H1 (cell line): ENCODE measurements around the gene KRTAP5-8. TPM values are rescaled to one million over a fixed set of nuclear protein-coding genes. Genes with fewer than 3 reads are reported as not detected.

Experiments
- CEBPB ChIP-seq: IDR thresholded peaks from 2 replicates; pipeline ENCODE4 v1.6.1; 2012; ENCODE audit warnings: low read depth, low read length
- JUN ChIP-seq: IDR thresholded peaks from 2 replicates; pipeline ENCODE4 v1.6.1; 2011; ENCODE audit warnings: low read depth, mild to moderate bottlenecking, improper control_type of control experiment, low read length
- KDM5A ChIP-seq: fragments of 200-600 bp; IDR thresholded peaks from 2 replicates; pipeline ENCODE4 v1.7.1; 2012; ENCODE audit warnings: mild to moderate bottlenecking, low read length, inconsistent platforms, mixed read lengths
- polyA plus RNA-seq, 7 experiments: library from polyadenylated mRNA; depleted of rRNA in 3 of 7; stranded (reverse) in 5 of 7; unstranded in 2 of 7; fragments of >200 nt in 5 of 7; fragments of 200-250 nt in 2 of 7; gene quantifications; 1 replicate in 5 of 7; 2 replicates in 1 of 7; 4 replicates in 1 of 7; pipeline versions ENCODE4 v1.2.1 to v1.2.3, GENCODE V29; 2011 to 2013; ENCODE audit warnings: missing spikeins in 2 of 7, mixed read lengths in 2 of 7
- total RNA-seq: library from RNA; stranded (reverse); fragmentation: NEBNext Ultra II Directional; extraction: Animal tissue kit (Norgen Biotek cat#: 25700); gene quantifications from 2 replicates; pipeline ENCODE4 v1.2.1, GENCODE V29; 2021
- TF ChIP-seq, protein P1 (sequence below): IDR thresholded peaks from 2 replicates; pipeline ENCODE4 v1.6.1; 2011; ENCODE audit warnings: low read depth, mild to moderate bottlenecking, low read length; ENCODE audit not compliant: insufficient read depth

The KRTAP5-8 gene
- total and polyA plus RNA-seq, 2 of the 8 experiments (the other 6 are each of a cell fraction or from before 2014, with no cell fraction given), result not detected

DNA sequence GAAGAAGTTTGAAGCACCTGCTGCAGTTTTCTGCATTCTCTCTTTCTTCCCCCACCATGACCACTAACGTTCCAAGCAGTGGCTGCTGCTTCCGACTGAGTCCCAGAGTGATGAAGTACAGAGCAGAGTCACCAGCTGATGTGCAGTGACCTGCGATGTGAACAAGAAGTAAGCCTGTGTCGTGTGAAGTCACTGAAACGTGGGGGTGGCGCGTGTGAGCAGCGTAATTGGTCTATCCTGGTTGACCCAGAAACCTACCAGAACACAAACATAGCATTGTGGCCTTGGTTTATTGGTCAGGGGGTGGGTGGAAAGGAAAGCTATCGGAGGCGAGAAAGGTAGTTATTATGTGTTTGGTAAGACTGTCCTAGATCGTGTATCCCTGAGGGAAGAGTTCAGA is 7.2 kb upstream of the KRTAP5-8 start (continued):
- TF ChIP-seq, protein P1, sequence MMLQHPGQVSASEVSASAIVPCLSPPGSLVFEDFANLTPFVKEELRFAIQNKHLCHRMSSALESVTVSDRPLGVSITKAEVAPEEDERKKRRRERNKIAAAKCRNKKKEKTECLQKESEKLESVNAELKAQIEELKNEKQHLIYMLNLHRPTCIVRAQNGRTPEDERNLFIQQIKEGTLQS, result no peak
- TF ChIP-seq JUN (no peak), CEBPB (no peak), KDM5A (no peak)
